Lower leg skin (tissue), 4 donors: ENCODE measurements around the gene ZSWIM1. TPM values are rescaled to one million over a fixed set of nuclear protein-coding genes. Genes with fewer than 3 reads are reported as not detected.

ENCODE experiments used
- DNase-seq, 2 donors: peaks; one replicate each; pipeline ENCODE4 v3.0.0-alpha.2; 2019; ENCODE audit warnings: low spot score in 2 of 2
- H3K4me3 ChIP-seq: fragments of 200-600 bp; sonication (generic); 2 replicates; pipeline ENCODE4 v1.5.1; 2017; ENCODE audit warnings: mild to moderate bottlenecking, low read depth; ENCODE audit not compliant: poor library complexity, severe bottlenecking
- CTCF ChIP-seq, 3 donors: fragments of 450-650 bp; IDR thresholded peaks; one replicate each; pipeline ENCODE4 v1.5.1; 2016; ENCODE audit warnings: antibody characterized with exemption in 3 of 3, mild to moderate bottlenecking in 3 of 3, moderate library complexity in 2 of 3
- POLR2A ChIP-seq, 2 donors: fragments of 450-650 bp; IDR thresholded peaks; one replicate each; pipeline ENCODE4 v1.6.1; 2016 to 2017; ENCODE audit warnings: antibody characterized with exemption in 2 of 2, mild to moderate bottlenecking in 1 of 2, moderate library complexity in 1 of 2
- WGBS, 2 donors: methylation state at CpG; one replicate each; pipeline ENCODE4 v1.1.5; 2018; 5-methylcytosine and 5-hydroxymethylcytosine counted together
- intact Hi-C: fragments of 100-400 bp; cut with DNase I; formaldehyde crosslinking; loops from one replicate; pipeline ENCODE4 v1.15.0; 2023; ENCODE audit warnings: low total_unique reads
- total RNA-seq, 4 donors: library from RNA; depleted of rRNA; stranded (reverse); fragments of >200 nt; gene quantifications; one replicate each; pipeline ENCODE4 v1.1.0, GENCODE V29; 2016

Gene ZSWIM1
- total RNA-seq, 4 donors from 2014 or later = 10.0 to 16.6 (median 13.5) TPM

- H3K4me3 ChIP-seq = peak overlapping the region; percentile 86
- 20 to 22% methylated on average over 22 of the region's 22 CpGs for WGBS, 2 donors
- no peak for TF ChIP-seq POLR2A (IDR thresholded peaks at IDR 0.05)
- TF ChIP-seq CTCF (IDR thresholded peaks at IDR 0.05) = no peak
- DNase-seq = peak; percentile 71 to 94
- intact Hi-C loops = no loop called here
These were observed 52.4 kb downstream of the ZSWIM1 start for GRCh38 chr20:45933266-45934045.

GRCh38 chr20:45934046-45934585 lies 53.1 kb downstream of the ZSWIM1 start:
- DNase-seq = no peak
- 0 to 1% methylated on average over 10 to 28 of the region's 34 CpGs for WGBS, 2 donors
- H3K4me3 ChIP-seq = peak overlapping the region; percentile 86
- intact Hi-C loops = no loop called here
- TF ChIP-seq POLR2A (IDR thresholded peaks at IDR 0.05) = no peak

Other genes starting within 250 kb of the ZSWIM1 start
- gene WFDC9, start 249.9 kb upstream of the ZSWIM1 start, total RNA-seq = not detected
- gene WFDC11, start 211.0 kb upstream of the ZSWIM1 start, total RNA-seq = not detected
- gene WFDC13, start 179.2 kb upstream of the ZSWIM1 start, total RNA-seq = not detected
- gene WFDC10B, start 176.2 kb upstream of the ZSWIM1 start, total RNA-seq = 1 to 10 TPM in 1 of 4 donors, under 1 TPM in 1, not detected in 2; 0.54 to 1.9 TPM
- gene SPINT4, start 158.9 kb upstream of the ZSWIM1 start, total RNA-seq = not detected
- gene WFDC3, start 89.3 kb upstream of the ZSWIM1 start, total RNA-seq = 10 to 100 TPM in 3 of 4 donors, 1 to 10 TPM in 1; 8.4 to 37.2 (median 21.1) TPM
- 10 to 100 TPM; 24.5 to 62.9 (median 43.5) TPM for gene DNTTIP1, start 89.3 kb upstream of the ZSWIM1 start, total RNA-seq
- gene UBE2C, start 68.6 kb upstream of the ZSWIM1 start, total RNA-seq = 10 to 100 TPM in 2 of 4 donors, 1 to 10 TPM in 2; 1.1 to 24.1 (median 10.2) TPM
- 10 to 100 TPM in 1 of 4 donors, 1 to 10 TPM in 2, not detected in 1; 1.4 to 10.7 (median 2.6) TPM for gene TNNC2, start 53.9 kb upstream of the ZSWIM1 start, total RNA-seq
- 100 to 1,000 TPM; 159 to 236 (median 203) TPM for gene SNX21, start 47.4 kb upstream of the ZSWIM1 start, total RNA-seq
- gene ACOT8, start 23.8 kb upstream of the ZSWIM1 start, total RNA-seq = 10 to 100 TPM; 57.6 to 84.9 (median 61.4) TPM
- 1 to 10 TPM; 3.7 to 4.6 (median 4.0) TPM for gene ZSWIM3, start 23.6 kb upstream of the ZSWIM1 start, total RNA-seq
- gene SPATA25, start 6.4 kb downstream of the ZSWIM1 start, total RNA-seq = 1 to 10 TPM in 2 of 4 donors, under 1 TPM in 2; 0.59 to 3.6 (median 1.8) TPM
- 10 to 100 TPM in 2 of 4 donors, 1 to 10 TPM in 2; 6.5 to 12.9 (median 9.5) TPM for gene NEURL2, start 10.0 kb downstream of the ZSWIM1 start, total RNA-seq
- 100 to 1,000 TPM in 3 of 4 donors, 10 to 100 TPM in 1; 89.1 to 122 (median 111) TPM for gene CTSA, start 10.1 kb downstream of the ZSWIM1 start, total RNA-seq
- gene PLTP, start 30.9 kb downstream of the ZSWIM1 start, total RNA-seq = 100 to 1,000 TPM in 1 of 4 donors, 10 to 100 TPM in 3; 37.4 to 114 (median 83.2) TPM
- 10 to 100 TPM; 34.5 to 63.2 (median 41.3) TPM for gene PCIF1, start 53.5 kb downstream of the ZSWIM1 start, total RNA-seq
- gene ZNF335, start 91.0 kb downstream of the ZSWIM1 start, total RNA-seq = 10 to 100 TPM; 21.6 to 38.6 (median 30.7) TPM
- 1 to 10 TPM in 3 of 4 donors, not detected in 1; 1.8 to 7.0 (median 1.9) TPM for gene MMP9, start 127.7 kb downstream of the ZSWIM1 start, total RNA-seq
- not detected for gene SLC12A5, start 148.0 kb downstream of the ZSWIM1 start, total RNA-seq
- 10 to 100 TPM; 27.7 to 51.5 (median 41.2) TPM for gene NCOA5, start 208.7 kb downstream of the ZSWIM1 start, total RNA-seq
- gene CD40, start 237.1 kb downstream of the ZSWIM1 start, total RNA-seq = 10 to 100 TPM; 12.0 to 17.5 (median 15.9) TPM